ENCODE measurements around the gene GPRIN3.
A peak's percentile ranks its signal among the peaks of the same experiment; 100 is the strongest.
"Not testable (repeated sequence)": the region's sequence is repeated elsewhere in the genome, so short reads cannot be mapped to it uniquely, and the experiment has no call there.

The GPRIN3 gene

GRCh38 chr4:89214308-89214707 is 93.3 kb downstream of the GPRIN3 start:
- H3K4me1 ChIP-seq (ENCODE audit: control insufficient read depth, insufficient read depth, low read length) = no peaks in the 10 kb centered on the region
- peaks cover 6% of the 10 kb centered on the region for H3K27me3 ChIP-seq (replicated peaks; ENCODE audit: control insufficient read depth, insufficient read depth, low read length)
- no peaks in the 10 kb centered on the region for H3K36me3 ChIP-seq (ENCODE audit: control insufficient read depth, insufficient read depth, low read length, severe bottlenecking)
- H3K9me3 ChIP-seq (ENCODE audit: control insufficient read depth, low read length) = no peaks in the 10 kb centered on the region
- no peak overlapping the region for H3K4me3 ChIP-seq (ENCODE audit: low read length)
- DNase-seq (ENCODE audit: low read depth) = no peak
- no peak overlapping the region for H3K9ac ChIP-seq (ENCODE audit: low read length)

GRCh38 chr4:89213382-89213701 is 94.3 kb downstream of the GPRIN3 start:
- no peak overlapping the region for H3K4me3 ChIP-seq (ENCODE audit: low read length)
- no peaks in the 10 kb centered on the region for H3K9me3 ChIP-seq (ENCODE audit: control insufficient read depth, low read length)
- H3K36me3 ChIP-seq (ENCODE audit: control insufficient read depth, insufficient read depth, low read length, severe bottlenecking) = no peaks in the 10 kb centered on the region
- no peaks in the 10 kb centered on the region for H3K4me1 ChIP-seq (ENCODE audit: control insufficient read depth, insufficient read depth, low read length)
- peaks cover 6% of the 10 kb centered on the region for H3K27me3 ChIP-seq (replicated peaks; ENCODE audit: control insufficient read depth, insufficient read depth, low read length)
- no peak for DNase-seq (ENCODE audit: low read depth)
- H3K9ac ChIP-seq (ENCODE audit: low read length) = no peak overlapping the region

GRCh38 chr4:89212666-89213381 is 94.8 kb downstream of the GPRIN3 start:
- Histone ChIP-seq H3K9ac (ENCODE audit: low read length) (no peak overlapping the region), H3K4me3 (ENCODE audit: low read length) (no peak overlapping the region), H3K27me3 (replicated peaks; ENCODE audit: control insufficient read depth, insufficient read depth, low read length) (peaks cover 6% of the 10 kb centered on the region), H3K4me1 (ENCODE audit: control insufficient read depth, insufficient read depth, low read length) (no peaks in the 10 kb centered on the region), H3K36me3 (ENCODE audit: control insufficient read depth, insufficient read depth, low read length, severe bottlenecking) (no peaks in the 10 kb centered on the region), H3K9me3 (ENCODE audit: control insufficient read depth, low read length) (no peaks in the 10 kb centered on the region)
- DNase-seq (ENCODE audit: low read depth) = peak; percentile 46

GRCh38 chr4:89204624-89205023 is 103.0 kb downstream of the GPRIN3 start:
- Histone ChIP-seq H3K4me3 (ENCODE audit: low read length) (no peak overlapping the region), H3K4me1 (ENCODE audit: control insufficient read depth, insufficient read depth, low read length) (no peaks in the 10 kb centered on the region), H3K9ac (ENCODE audit: low read length) (no peak overlapping the region), H3K9me3 (ENCODE audit: control insufficient read depth, low read length) (no peaks in the 10 kb centered on the region), H3K27me3 (replicated peaks; ENCODE audit: control insufficient read depth, insufficient read depth, low read length) (no peaks in the 10 kb centered on the region), H3K36me3 (ENCODE audit: control insufficient read depth, insufficient read depth, low read length, severe bottlenecking) (no peaks in the 10 kb centered on the region)
- peak; percentile 62 for DNase-seq (ENCODE audit: low read depth)

- Histone ChIP-seq H3K4me3 (ENCODE audit: low read length) (no peak overlapping the region), H3K4me1 (ENCODE audit: control insufficient read depth, insufficient read depth, low read length) (no peaks in the 10 kb centered on the region), H3K36me3 (ENCODE audit: control insufficient read depth, insufficient read depth, low read length, severe bottlenecking) (no peaks in the 10 kb centered on the region), H3K27me3 (replicated peaks; ENCODE audit: control insufficient read depth, insufficient read depth, low read length) (no peaks in the 10 kb centered on the region), H3K9me3 (ENCODE audit: control insufficient read depth, low read length) (no peaks in the 10 kb centered on the region), H3K9ac (ENCODE audit: low read length) (no peak overlapping the region)
- no peak for DNase-seq (ENCODE audit: low read depth)
Observed at GRCh38 chr4:89203902-89204301, 103.7 kb downstream of the GPRIN3 start.

- H3K36me3 ChIP-seq (ENCODE audit: control insufficient read depth, insufficient read depth, low read length, severe bottlenecking); H3K9ac ChIP-seq (ENCODE audit: low read length); H3K4me3 ChIP-seq (ENCODE audit: low read length); H3K27me3 ChIP-seq (replicated peaks; ENCODE audit: control insufficient read depth, insufficient read depth, low read length); H3K9me3 ChIP-seq (ENCODE audit: control insufficient read depth, low read length); DNase-seq (ENCODE audit: low read depth); H3K4me1 ChIP-seq (ENCODE audit: control insufficient read depth, insufficient read depth, low read length): not testable (repeated sequence)
Observed at GRCh38 chr4:89199394-89199793, 108.2 kb downstream of the GPRIN3 start.

GRCh38 chr4:89197920-89198319 is 109.7 kb downstream of the GPRIN3 start:
- Histone ChIP-seq H3K36me3 (ENCODE audit: control insufficient read depth, insufficient read depth, low read length, severe bottlenecking) (no peaks in the 10 kb centered on the region), H3K4me1 (ENCODE audit: control insufficient read depth, insufficient read depth, low read length) (peaks cover 8% of the 10 kb centered on the region), H3K27me3 (replicated peaks; ENCODE audit: control insufficient read depth, insufficient read depth, low read length) (no peaks in the 10 kb centered on the region), H3K9ac (ENCODE audit: low read length) (no peak overlapping the region), H3K9me3 (ENCODE audit: control insufficient read depth, low read length) (no peaks in the 10 kb centered on the region), H3K4me3 (ENCODE audit: low read length) (no peak overlapping the region)
- no peak for DNase-seq (ENCODE audit: low read depth)

- Histone ChIP-seq H3K9ac (ENCODE audit: low read length) (no peak overlapping the region), H3K4me3 (ENCODE audit: low read length) (no peak overlapping the region), H3K9me3 (ENCODE audit: control insufficient read depth, low read length) (no peaks in the 10 kb centered on the region), H3K27me3 (replicated peaks; ENCODE audit: control insufficient read depth, insufficient read depth, low read length) (no peaks in the 10 kb centered on the region), H3K4me1 (ENCODE audit: control insufficient read depth, insufficient read depth, low read length) (peaks cover 8% of the 10 kb centered on the region), H3K36me3 (ENCODE audit: control insufficient read depth, insufficient read depth, low read length, severe bottlenecking) (no peaks in the 10 kb centered on the region)
- peak; percentile 21 for DNase-seq (ENCODE audit: low read depth)
Observed at GRCh38 chr4:89196745-89197144, 110.9 kb downstream of the GPRIN3 start.

- Histone ChIP-seq H3K27me3 (replicated peaks; ENCODE audit: control insufficient read depth, insufficient read depth, low read length) (no peaks in the 10 kb centered on the region), H3K4me1 (ENCODE audit: control insufficient read depth, insufficient read depth, low read length) (peaks cover 8% of the 10 kb centered on the region), H3K36me3 (ENCODE audit: control insufficient read depth, insufficient read depth, low read length, severe bottlenecking) (no peaks in the 10 kb centered on the region), H3K9ac (ENCODE audit: low read length) (no peak overlapping the region), H3K4me3 (ENCODE audit: low read length) (no peak overlapping the region), H3K9me3 (ENCODE audit: control insufficient read depth, low read length) (no peaks in the 10 kb centered on the region)
- DNase-seq (ENCODE audit: low read depth) = peak; percentile 75
Observed at GRCh38 chr4:89196056-89196674, 111.4 kb downstream of the GPRIN3 start.

GRCh38 chr4:89193843-89194242 is 113.8 kb downstream of the GPRIN3 start:
- no peak overlapping the region for H3K4me3 ChIP-seq (ENCODE audit: low read length)
- H3K9ac ChIP-seq (ENCODE audit: low read length) = no peak overlapping the region
- no peaks in the 10 kb centered on the region for H3K9me3 ChIP-seq (ENCODE audit: control insufficient read depth, low read length)
- peaks cover 8% of the 10 kb centered on the region for H3K4me1 ChIP-seq (ENCODE audit: control insufficient read depth, insufficient read depth, low read length)
- no peaks in the 10 kb centered on the region for H3K27me3 ChIP-seq (replicated peaks; ENCODE audit: control insufficient read depth, insufficient read depth, low read length)
- DNase-seq (ENCODE audit: low read depth) = peak; percentile 20
- H3K36me3 ChIP-seq (ENCODE audit: control insufficient read depth, insufficient read depth, low read length, severe bottlenecking) = no peaks in the 10 kb centered on the region

All from adipocyte (in vitro differentiated cells).